Skin epidermis (tissue), 12 donors: Measurements from ENCODE around the gene TRAF4.
"Not testable (repeated sequence)": the region's sequence is repeated elsewhere in the genome, so short reads cannot be mapped to it uniquely, and the experiment has no call there.

Source experiments
- H3K27ac ChIP-seq, 21 experiments: fragments of 200-600 bp; sonication (generic) in 11 of 21; one replicate each; pipeline ENCODE4 v1.5.0; 2020; ENCODE audit warnings: mild to moderate bottlenecking in 3 of 21, inconsistent platforms in 2 of 21, moderate library complexity in 2 of 21
- H3K4me3 ChIP-seq, 7 experiments: fragments of 200-600 bp; sonication (generic) in 2 of 7; one replicate each; pipeline ENCODE4 v1.5.0; 2020; ENCODE audit warnings: inconsistent platforms in 2 of 7, mild to moderate bottlenecking in 2 of 7, moderate library complexity in 1 of 7

The TRAF4 gene

GRCh38 chr17:28726226-28726626 is 17.6 kb upstream of the TRAF4 start, which contains the start of gene TLCD1:
TSS of gene TLCD1 (minus strand) at chr17:28726233. CDS start at chr17:28726097, 136 bp downstream.
- Histone ChIP-seq H3K4me3 (peak within 1 kb of the TSS; percentile 56 to 71 (median 62)), H3K27ac (peak within 1 kb of the TSS in 20 of 21 experiments; percentile 55 to 100 (median 96))

- Histone ChIP-seq H3K4me3 (peak overlapping the region; percentile 56 to 71 (median 62)), H3K27ac (peak overlapping the region in 20 of 21 experiments; percentile 37 to 100 (median 96))
Observed at GRCh38 chr17:28726627-28727491, 17.0 kb upstream of the TRAF4 start.

- Histone ChIP-seq H3K27ac (peak within 1 kb of the TSS; percentile 54 to 100 (median 96)), H3K4me3 (peak within 1 kb of the TSS; percentile 51 to 71 (median 60))
Observed at GRCh38 chr17:28728364-28729200, 15.2 kb upstream of the TRAF4 start, which contains the start of gene NEK8. TSS of gene NEK8 (plus strand) at chr17:28728788. CDS start at chr17:28728814, 26 bp downstream.

- no peak overlapping the region for H3K27ac ChIP-seq
Observed at GRCh38 chr17:28729950-28730330, 13.9 kb upstream of the TRAF4 start.

GRCh38 chr17:28733346-28733745 is 10.5 kb upstream of the TRAF4 start:
- H3K27ac ChIP-seq: no peak overlapping the region
- H3K4me3 ChIP-seq: no peak overlapping the region

More at GRCh38 chr17:28729950-28730330, 13.9 kb upstream of the TRAF4 start:
- no peak overlapping the region for H3K4me3 ChIP-seq

GRCh38 chr17:28734712-28735241 is 9.0 kb upstream of the TRAF4 start:
- Histone ChIP-seq H3K27ac (no peak overlapping the region), H3K4me3 (no peak overlapping the region)

GRCh38 chr17:28735242-28735722 is 8.5 kb upstream of the TRAF4 start:
- H3K4me3 ChIP-seq: no peak overlapping the region
- no peak overlapping the region for H3K27ac ChIP-seq

GRCh38 chr17:28735913-28736769 is 7.7 kb upstream of the TRAF4 start:
- not testable (repeated sequence) for H3K4me3 ChIP-seq, H3K27ac ChIP-seq

- peak overlapping the region in 1 of 21 experiments; percentile 54 for H3K27ac ChIP-seq
Observed at GRCh38 chr17:28737316-28737715, 6.5 kb upstream of the TRAF4 start.

GRCh38 chr17:28737770-28738679 is 5.8 kb upstream of the TRAF4 start:
- Histone ChIP-seq H3K27ac (peak overlapping the region in 2 of 21 experiments; percentile 17 to 54), H3K4me3 (no peak overlapping the region)

More at GRCh38 chr17:28737316-28737715, 6.5 kb upstream of the TRAF4 start:
- no peak overlapping the region for H3K4me3 ChIP-seq

GRCh38 chr17:28738680-28739384 is 5.0 kb upstream of the TRAF4 start:
- Histone ChIP-seq H3K27ac (peak overlapping the region in 2 of 21 experiments; percentile 17 to 47), H3K4me3 (no peak overlapping the region)

- H3K27ac ChIP-seq: peak overlapping the region in 4 of 21 experiments; percentile 25 to 98 (median 50)
- no peak overlapping the region for H3K4me3 ChIP-seq
Observed at GRCh38 chr17:28740406-28741357, 3.1 kb upstream of the TRAF4 start.

- peak overlapping the region in 6 of 21 experiments; percentile 9 to 98 (median 88) for H3K27ac ChIP-seq
- no peak overlapping the region for H3K4me3 ChIP-seq
Observed at GRCh38 chr17:28741358-28742349, 2.2 kb upstream of the TRAF4 start.

- Histone ChIP-seq H3K27ac (peak overlapping the region; percentile 75 to 98 (median 93)), H3K4me3 (peak overlapping the region; percentile 45 to 84 (median 72))
Observed at GRCh38 chr17:28744104-28744971, 527 bp downstream of the TRAF4 start.
